ENCODE results near the gene GLIS1.

GLIS1 gene

DNA sequence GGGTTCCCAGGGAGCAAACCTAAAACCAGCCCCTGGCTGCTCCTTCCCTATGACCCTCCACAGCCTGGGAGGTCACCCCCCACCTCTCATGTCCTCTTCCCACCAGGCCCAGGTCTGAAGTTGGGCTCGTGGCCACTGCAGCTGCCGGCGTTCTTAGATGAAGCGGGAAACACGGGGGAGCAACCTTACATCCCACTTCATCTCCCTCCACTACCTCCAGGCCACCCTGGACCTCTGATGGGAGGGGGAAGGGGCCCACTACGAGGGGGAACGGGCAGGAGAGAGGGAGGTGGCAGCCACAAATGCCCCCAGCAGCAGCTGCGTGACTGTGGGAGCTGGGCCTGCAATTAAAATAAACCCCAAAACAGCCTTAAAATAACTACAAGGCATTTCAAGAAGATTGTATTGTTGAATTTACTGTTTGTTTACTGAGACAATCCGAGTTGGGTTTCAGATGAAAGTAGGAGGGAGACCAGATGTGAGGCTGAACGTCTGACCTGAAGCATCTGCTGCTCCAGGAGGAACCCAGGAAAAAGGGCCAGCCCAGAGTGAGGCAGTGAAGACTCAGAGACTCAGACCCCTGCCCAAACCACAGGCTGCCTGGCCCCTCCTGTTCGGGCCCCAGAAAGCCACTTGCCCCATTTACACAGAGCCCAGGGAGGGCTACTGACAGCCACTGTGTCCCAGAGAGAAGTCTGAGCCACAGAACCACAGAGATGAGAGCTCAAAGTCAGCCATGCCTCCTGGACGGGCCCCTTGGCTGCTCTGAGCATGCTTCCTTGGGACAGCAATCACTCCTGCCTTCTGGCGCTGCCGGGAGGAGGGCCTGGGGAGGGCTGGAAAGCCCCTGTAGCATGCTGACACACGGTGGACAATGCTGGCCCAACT lies 59.8 kb downstream of the GLIS1 start:
- DNase-seq (ENCODE audit: low read depth): no peak

DNA sequence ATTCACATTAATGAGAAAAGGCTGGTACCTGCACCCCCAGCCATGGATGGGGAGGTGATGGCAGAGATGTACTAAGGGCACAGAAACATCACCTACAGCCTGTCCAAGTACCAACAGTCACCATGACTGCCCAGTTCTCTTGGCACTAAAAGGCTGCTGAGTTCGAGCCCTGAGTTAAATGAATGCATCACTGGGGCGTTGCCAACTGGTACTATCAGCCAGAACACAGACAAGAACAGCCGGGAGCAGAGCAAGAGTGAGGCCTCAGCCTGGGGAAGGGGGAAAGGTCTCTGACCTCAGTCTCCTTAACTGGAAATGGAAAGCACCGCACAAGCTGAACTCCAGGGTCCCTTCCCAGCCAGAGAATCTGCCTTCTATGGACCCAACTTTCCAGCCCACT lies 60.5 kb downstream of the GLIS1 start:
- no peak for DNase-seq (ENCODE audit: low read depth)

DNA sequence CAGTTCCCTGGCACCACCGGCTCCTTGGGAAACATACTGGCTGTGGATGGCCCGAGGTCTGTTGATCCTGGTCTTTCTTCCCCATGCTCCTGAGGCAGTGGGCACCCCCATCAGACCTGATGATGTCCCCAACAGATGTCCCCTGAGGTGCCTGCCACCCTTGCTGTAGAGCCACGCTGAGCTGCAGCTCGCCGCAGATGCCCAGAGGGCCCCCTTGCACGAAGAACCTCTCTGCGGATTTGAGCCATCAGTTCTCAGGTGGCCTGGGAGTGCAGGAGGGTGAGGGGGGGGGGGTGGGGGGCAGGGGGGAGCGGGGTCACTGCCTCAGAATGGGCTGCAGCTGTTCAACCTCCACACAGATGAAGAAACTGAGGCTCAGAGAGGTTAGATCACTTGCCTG lies 60.9 kb downstream of the GLIS1 start:
- DNase-seq (ENCODE audit: low read depth): no peak

DNA sequence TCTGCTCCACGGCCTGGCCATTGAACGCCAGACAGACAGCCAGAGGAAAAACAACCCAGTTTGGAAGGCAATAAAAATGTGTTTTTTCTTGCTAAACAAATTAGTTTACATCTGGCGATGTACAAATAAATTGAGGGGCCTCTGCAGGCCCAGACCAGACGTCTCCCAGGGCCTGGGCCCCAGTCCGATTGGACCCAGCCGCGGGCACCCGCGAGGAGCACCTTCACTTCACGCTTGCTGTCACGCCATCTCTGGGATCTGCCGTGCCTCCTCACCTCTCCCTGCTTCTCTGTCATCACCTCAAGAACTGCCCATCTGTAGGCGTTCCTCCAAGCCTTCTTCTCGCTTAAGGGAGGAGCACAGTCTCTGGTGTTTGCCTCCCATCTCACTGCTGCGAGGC lies 61.5 kb downstream of the GLIS1 start:
- DNase-seq (ENCODE audit: low read depth): no peak

DNA sequence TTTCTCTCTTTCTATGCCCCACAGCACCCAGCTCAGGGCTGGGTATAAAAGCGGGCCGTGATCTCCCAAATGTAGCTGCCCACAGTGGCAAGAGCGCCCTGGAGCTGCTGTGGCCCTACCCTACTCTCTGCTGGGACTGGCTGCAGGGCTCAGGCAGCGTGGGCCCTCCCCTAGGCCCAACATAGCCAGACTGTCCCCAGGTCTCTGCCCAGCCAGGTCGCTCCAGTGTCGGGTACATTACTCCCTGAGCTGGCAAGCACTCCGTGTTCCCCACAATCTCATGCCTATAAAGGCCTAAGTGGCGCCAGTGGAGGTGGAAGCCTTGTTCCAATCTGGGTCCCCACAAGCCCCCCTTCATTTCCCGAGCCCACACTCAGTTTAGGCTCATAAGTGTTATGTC lies 66.2 kb downstream of the GLIS1 start:
- no peak for DNase-seq (ENCODE audit: low read depth)

DNA sequence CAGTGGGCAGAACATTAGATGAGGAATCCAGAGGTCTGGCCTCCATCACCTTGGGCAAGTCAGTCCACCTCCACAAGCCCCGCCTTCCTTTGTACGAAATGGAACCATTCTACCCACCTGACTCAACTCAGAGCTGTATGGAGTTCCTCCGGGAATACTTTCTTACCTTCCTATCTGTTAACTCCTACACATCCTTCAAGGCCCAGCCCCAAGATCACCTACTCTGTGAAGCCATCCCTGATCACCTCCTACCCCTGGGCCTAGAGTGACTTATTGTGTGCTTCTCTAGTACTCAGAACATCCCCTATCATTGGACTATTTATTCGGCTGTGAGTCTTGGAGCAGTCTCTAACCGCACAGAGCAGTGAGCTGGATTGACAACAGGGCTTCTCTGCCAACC lies 66.7 kb downstream of the GLIS1 start:
- no peak for DNase-seq (ENCODE audit: low read depth)

DNA sequence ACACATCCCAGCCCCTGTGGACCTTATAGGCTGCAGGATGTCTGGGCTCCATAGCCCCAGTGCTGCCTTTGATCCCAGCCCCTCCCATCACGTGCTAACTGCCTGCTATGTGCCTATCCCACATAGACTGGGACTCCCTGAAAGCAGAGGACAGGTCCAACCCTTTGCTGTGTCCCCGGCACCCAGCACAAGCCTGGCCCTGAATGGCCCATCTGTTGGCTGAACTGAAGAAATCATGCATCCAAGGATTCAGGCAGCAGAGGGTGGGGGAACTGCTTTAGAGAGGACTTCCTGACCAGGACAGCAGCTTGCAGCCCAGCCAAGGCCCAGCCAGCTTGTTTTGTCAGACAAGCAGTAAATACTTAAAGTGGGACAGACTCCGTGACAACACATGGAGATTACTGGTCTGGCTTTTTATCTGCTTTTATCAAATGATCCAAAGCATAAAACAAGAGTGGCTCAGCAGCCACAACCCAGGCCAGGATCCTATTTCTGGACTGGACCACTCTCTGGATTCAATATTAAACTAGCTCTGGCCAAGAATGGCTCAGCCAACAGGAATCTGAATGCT lies 69.3 kb downstream of the GLIS1 start:
- DNase-seq (ENCODE audit: low read depth): no peak

DNA sequence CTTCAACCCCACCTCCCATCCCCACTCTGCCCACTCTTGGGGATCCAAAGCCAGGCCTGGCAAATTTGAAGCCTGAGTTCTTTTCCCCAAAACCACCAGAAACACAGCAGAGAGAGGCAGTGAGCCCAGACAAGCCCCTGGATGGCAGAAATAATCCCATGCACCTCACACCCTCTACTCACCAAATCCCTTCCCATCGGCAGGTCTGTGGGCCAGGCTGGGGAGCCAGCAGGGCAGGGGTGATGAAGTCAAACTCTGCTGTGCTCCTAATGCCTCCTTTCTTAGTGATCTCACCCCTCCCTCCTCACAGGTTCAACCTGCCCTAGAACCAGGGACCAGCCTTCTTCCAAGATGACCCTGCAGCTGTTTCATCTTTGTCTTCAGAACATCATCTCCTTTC lies 72.4 kb downstream of the GLIS1 start:
- DNase-seq (ENCODE audit: low read depth): no peak

DNA sequence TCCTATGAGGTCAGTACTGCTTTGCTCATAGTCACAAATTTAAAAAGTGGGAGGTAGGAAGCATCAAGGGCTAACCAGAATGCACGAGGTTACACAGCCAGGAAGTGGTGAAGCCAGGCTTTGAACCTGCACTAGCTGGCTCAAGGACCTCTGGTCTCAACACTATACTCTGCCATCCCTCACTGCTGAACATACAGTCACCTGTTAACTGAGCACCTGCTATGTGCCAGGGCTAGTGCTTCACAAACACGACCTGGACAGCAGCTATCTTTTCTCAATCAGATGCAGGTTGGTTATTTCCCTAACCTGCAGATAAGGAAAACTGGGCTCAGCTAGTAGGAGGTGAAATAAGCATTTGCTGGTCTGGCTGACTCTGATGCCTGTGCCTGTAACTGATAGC lies 73.0 kb downstream of the GLIS1 start:
- no peak for DNase-seq (ENCODE audit: low read depth)

DNA sequence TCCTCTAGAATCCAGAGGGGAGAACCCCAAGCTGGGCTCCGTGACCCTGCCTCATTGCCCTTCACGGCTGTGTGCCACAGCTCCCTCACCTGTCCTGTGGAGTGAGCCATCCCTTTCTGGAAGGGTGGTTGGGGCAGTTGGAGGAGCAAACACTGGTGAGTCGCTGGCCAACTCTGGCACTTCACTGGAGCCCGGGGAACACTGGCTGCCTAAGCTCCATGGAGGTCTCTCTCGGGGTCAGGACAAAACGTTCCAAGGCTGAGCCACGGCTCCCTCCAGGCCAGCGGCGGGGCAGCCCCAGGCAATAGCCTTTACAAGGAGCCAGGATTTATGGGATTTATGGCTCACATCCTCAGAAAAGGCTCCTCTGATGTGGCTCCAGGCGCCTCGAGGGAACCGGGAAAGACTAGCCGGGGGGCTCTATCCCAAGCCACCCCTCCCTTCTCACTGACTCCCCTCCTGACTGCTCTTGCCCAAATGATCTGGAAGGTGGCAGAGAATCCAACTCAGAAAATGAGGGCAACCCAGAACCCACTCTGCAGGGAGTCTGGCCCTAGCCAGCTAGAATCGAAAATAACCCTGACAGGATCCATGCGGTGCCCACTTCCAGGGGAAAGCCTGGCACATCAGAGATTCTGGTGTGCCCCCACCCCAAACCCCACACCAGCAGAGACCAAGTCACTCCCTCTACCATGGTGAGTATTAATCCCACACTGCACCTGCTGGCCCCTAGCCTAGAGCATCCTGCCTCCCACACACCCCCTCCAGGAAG lies 75.2 kb downstream of the GLIS1 start:
- DNase-seq (ENCODE audit: low read depth): no peak

DNA sequence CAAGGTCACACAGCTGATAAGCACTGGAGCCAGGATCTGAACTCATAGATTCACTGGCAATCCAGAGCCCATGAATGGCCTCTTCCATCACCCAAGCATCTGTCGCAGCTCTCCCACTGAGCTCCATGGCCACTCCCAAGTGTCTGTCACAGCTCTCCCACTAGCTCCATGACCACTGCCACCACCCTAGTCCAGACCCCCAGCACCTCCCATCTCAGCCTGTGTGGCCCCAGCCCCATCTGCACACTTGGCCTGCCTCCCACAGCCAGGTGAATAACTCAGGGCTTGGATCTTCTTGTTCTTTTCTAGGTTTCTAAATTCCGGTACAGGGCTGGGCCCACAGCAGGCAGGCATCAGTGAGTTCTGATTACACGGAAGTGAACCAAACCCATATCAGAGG lies 76.0 kb downstream of the GLIS1 start:
- DNase-seq (ENCODE audit: low read depth): no peak

DNA sequence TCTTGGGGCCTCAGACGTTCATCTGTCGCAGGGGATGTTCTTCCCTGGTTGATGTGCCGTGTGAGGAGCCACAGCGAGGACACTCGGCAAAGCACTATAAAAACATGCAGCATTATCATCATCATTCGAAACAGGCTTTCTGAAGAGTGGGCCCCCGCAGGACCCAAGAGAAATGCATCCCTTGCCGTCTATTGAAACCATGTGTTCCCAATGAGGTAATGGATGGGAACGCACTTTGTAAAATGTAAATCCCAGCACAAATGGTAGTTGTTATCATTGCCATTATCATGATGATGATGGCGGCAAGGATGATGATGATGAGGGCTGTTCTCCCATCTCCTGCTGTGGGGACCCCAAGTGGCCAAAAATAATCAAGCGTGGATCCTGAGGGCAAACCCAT lies 76.8 kb downstream of the GLIS1 start:
- DNase-seq (ENCODE audit: low read depth): no peak

DNA sequence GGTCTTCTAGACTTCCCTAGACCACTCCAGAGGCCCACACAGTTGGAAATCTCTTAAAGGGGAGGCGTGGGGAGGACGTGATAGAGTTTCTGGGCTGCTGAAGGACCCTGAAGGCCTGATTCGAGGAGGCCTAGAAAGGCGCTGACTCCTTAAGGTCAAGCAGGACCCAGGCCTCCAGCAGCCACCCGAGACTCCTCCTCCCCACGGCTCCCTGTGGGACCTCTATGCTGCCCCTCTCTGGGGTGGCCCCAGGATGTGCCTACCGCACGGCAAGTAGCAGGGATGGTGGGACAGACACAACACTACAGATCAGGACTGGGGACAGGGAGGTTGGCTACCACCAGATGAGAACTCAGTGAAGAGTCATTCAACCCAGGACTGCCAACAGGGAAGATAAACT lies 77.5 kb downstream of the GLIS1 start:
- no peak for DNase-seq (ENCODE audit: low read depth)

DNA sequence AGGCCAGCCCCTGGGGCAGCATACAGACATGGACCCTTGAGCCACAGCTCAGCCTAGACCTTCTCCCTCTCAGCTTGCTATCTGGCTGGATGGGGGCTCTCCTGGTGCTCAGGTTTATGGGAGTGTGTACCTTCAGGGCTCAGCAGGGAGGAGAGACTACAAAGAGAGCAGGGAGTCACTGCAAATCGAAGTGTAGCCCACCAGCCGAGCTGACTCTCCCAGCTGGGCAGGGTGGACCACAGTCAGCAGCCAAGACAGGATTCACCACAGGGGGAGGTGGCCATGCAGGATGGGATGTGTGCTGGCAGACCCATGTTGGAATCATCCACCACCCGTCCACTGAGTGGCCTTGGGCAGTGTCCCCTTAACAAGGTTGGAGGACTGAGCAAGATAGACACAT lies 78.3 kb downstream of the GLIS1 start:
- no peak for DNase-seq (ENCODE audit: low read depth)

DNA sequence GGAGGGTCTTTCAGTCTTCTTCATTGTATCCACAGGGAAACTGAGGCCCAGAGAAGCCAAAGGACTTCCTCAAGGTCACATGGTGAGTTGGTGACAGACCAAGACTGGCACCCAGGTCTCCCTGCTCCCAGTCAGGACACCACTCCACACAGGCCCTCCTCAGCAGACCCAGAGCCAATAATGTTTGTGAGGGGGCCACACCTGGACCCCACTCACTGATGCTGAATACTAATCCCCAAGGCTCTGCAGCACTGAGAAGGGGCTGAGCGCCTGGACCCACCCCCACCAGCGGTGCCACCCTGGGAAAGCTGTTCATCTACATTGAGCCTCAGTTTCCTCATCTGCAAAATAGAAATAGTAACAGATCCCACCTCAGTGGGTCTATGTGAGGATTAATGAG lies 79.5 kb downstream of the GLIS1 start:
- no peak for DNase-seq (ENCODE audit: low read depth)

DNA sequence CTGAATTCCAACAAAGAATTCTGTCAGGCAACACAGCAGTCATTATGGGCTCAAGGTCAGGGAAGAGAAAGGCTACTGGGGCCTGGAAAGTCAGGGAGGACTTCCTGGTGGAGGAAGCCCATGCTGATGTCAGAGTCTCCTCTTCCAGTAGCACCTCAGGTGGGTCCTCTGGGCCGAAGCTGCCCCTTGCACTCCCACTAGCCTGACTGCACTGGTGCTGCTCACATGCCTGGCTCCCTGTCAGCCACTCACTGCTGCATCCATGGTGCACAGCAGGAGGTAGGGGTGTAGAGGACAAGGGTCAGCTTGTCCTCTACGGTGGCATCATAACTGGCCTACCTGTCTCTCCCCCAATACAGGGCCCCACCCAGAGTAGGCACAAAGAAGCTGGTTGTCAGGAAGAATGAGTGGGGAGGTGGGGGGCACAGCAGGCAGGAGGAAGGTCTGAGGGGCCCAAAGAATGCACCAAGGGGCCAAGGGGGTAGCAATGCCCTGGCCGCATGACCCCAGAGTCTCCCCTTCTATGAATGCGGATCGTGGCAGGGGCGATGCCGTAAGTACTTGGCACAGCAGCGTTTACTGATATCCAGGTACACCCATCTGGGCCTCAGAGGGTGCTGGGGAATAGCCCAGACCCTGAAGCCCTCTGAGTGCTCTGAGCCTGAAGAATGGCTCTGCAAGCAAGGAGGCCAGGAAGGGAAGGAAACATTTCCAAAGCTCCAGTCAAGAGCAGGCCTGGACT lies 80.3 kb downstream of the GLIS1 start:
- DNase-seq (ENCODE audit: low read depth): no peak

DNA sequence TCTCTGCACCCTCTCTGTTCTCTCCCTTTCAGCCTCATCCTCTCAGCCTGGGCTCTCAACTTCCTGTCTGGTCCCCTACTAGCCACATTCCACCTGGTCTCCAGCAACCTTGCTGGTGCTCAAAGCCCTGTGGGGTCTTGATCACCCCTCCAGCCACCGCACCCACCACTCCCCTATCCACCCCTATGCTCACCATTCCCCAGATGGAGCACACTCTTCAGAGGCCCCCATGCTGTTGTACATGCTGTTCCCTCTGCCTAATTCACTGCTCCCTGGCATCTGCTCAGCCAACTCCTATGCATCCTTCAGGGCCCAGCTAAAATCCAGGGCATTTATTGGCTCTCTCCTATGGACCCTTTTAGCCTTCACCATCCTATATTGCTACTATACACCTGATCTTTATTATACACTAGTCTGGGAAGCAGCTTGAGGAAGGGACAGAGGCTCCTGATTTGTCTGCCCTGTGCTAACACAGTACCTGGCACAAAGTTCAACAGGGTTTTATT lies 81.0 kb downstream of the GLIS1 start:
- no peak for DNase-seq (ENCODE audit: low read depth)

DNA sequence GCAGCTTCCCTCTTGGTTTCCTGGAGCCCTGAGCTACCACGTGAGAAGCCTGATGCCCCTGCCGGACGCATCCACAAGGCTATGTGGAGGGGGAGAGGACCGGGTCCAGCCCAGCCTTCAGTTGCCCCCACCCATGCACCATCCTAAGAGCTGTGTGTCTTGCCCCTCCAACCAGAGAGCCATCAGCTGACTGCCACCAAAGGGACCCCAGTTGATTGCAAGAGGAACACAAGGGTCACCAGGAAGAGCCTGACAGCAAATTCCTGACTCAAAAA lies 81.5 kb downstream of the GLIS1 start:
- no peak for DNase-seq (ENCODE audit: low read depth)

DNA sequence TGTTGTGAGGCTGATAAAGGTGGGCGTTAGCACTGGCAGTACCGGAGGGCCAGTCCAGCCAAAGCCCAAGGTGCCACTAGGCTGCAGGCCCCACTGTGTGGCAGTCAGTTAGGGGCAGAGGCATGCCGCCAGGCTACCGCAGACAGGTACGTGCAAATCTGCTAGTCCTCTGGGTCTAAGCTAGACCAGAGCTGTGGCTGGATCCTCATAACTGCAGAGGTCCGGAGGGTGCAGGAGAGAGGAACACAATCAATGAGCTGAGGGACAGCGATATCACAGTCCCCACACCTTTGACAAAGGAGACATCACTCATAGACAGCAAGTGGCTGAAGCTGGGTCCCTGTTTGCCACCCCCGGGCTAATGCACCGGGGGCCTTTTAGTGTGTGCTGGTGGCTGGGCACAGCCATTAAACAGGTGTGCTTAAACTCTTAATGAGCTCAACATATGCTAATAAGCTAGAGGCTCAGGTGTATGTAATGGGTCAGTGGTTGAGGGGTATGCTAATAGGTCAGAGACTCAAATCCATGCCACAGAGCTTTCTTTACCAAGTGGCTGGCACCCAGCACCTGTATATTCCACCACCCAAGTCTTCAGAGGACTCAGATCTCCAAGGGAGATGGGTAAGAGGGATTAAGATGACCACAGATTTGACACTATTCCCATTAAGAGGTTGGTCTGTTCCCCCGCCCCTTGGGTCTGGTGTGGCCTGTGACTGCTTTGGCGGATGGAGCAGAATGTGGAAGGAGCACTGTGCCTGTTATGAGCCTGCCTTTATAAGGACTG lies 82.0 kb downstream of the GLIS1 start:
- DNase-seq (ENCODE audit: low read depth): no peak

DNA sequence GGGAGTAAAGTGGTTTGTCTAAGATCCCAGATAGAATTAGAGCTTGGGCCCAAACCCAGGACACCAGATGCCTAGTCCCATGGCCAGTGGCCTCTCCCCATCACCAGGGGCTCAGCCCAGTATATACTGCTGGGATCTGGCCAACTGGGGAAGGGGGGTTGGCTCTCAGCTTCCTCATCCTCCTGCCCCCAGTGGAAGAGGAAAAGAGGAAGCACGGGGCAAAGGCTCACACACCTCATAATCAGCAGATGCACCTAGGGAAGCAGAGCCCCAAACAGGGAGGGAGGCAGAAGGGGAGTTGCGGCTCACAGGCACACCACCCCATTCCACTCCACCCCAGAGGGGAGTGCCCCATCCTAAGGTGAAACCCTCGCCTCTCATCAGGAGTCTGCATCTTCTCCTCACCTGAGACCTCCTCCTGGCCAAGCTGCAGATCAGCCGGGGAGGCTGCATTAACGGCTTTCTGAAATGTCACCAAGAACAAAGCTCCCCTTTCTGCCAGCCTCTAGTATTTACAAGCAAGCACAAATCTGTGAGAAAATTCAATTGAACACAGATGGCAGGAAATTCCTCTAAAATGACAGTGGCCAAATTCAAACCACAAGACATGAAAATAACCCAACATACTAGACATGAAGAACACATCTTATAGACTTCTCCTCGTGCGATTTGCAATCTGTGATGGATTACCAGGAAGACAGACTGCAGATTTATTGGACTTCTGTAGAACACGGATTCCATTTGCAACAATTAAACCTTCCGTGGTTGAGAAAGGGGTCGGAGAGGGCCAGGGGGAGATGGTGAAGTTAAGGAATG lies 82.8 kb downstream of the GLIS1 start:
- no peak for DNase-seq (ENCODE audit: low read depth)
